ENCODE measurements around the gene AVPI1.
"Not testable (repeated sequence)": the region's sequence is repeated elsewhere in the genome, so short reads cannot be mapped to it uniquely, and the experiment has no call there.

Gene AVPI1

GRCh38 chr10:97682042-97682441 is 5.0 kb downstream of the AVPI1 start:
- no peak for DNase-seq

- DNase-seq: no peak
Measured at GRCh38 chr10:97679594-97679993, 7.4 kb downstream of the AVPI1 start.

DNA sequence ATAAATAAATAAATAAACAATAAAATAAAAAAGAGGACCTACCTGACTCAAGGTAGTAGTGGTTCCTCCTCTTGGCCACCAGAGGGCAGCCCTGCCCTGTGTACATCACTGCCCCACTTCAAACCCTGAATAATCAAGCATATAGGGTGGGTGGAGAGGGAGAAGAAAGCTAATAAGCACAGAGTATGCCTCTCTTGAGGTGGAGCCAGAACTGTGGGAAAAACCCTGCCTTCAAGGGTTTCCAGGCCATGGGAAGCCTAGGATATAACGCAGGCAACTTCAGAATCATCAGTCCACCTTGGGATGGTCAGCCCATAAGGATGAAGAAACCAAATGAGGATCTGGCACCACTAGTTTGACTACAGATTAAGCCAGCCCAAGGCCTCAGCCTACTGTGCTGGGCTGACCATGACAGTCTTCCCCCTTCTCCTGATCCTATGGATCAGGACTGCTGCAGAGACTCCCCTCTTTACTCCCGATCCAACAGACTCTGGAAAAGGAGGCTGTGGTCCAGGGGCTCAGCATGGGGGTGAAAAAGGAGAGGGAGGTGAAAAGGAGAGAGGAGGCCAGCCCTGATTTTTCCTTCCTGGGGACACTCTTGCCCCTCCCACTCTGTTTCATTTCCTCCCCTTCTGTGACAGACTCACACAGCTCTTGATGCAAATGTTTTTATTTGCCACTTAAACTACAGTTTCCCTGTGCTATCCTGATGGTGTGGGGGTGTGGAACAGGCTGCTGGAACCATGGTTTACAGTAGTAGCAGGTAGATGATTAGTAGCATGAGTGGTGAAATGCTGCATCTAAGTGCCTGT is 10.1 kb downstream of the AVPI1 start:
- DNase-seq: peak; percentile 25

DNA sequence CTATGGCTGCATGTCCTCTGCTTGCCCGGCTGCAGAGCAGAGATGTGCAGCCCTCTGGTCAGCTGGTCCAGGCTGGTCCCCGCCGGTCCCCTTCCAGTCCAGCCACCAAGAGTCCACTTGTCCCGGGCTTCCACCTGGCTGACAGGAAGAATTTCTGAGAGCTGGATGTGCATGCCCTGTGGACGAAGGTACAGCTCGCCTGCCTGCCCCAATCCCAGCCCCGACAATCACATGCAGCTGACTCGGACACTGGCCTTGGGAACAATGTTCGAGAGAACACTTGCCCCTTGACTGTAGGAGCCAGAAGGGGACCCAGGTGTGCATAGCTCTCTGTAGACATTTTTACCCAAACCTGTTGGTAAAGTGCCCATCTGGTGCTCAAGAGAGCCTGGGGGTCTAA is 11.8 kb downstream of the AVPI1 start:
- no peak for DNase-seq

DNA sequence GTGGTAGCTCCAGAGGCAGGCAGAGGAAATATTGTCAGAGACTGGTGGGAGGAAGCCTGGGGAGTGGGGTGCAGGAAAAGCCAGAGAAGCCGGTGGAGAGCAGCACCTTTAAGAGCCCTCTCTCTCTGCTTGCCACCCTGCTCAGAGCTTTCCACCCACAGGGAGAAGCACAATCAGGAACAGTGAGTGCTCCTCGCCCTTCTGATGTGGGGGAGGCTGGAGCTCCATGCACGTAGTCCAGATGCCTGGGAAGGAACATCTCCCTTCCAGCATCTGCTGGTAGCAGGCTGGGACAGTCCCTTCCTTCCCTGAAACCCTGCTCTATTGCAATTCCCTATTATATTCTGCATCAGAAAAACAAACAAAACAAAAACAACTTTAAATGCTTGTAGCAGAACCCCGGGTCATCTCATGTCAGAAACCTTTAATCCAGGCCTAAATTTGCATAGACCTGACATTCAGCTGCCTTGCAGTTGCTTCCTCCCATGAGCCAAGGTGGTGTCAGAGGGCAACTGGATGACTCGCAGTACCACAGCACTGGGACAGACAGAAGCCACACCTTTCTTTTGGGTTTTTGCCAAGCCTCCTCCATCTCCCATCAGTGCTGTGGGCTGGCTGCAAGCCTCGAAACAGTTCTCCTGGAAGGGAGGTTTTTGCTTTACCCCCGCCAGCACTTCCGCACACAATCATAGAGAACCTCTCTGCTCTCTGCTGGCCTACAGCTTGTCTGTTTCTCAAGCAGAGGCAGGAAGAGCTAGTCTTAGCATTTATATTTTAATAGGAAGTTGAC is 13.1 kb downstream of the AVPI1 start:
- no peak for DNase-seq

- DNase-seq: no peak
Measured at GRCh38 chr10:97669571-97669970, 17.5 kb downstream of the AVPI1 start.

DNA sequence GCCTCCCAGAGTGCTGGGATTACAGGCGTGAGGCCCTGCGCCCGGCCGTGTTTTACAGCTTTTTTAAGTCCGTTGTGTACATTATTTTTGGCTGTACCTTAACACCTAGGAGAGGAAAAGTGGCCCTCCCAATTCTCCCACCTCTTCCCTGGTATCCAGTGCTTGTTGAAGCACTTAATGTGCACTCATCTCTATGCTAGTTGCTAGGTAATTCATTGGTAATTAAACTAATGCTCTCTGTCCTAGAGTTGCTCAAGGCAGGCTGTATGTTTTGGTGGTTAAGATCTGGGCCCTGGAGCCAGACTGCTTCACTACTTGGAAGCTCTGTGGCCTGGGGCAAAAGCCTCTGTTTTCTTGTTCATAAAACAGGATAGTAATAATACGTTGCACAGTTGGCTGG is 19.6 kb downstream of the AVPI1 start:
- DNase-seq: no peak

DNA sequence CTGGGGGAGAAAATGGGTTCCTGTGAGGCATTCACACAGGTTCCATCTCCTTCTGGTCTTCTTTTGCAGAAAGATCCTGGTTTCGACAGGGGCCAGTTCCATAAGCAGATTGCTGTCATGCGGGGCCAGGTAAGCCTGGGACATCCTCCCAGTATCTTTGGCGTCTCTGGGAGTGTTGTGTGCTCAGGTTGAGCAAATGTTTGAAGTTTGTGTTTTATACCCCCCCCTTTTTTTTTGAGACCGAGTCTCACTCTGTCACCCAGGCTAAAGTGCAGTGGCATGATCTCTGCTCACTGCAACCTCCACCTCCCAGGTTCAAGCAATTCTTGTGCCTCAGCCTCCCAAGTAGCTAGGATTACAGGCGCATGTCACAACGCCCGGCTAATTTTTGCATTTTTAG is 20.0 kb downstream of the AVPI1 start:
- no peak for DNase-seq

- DNase-seq: no peak
Measured at GRCh38 chr10:97664282-97664850, 22.7 kb downstream of the AVPI1 start.

DNA sequence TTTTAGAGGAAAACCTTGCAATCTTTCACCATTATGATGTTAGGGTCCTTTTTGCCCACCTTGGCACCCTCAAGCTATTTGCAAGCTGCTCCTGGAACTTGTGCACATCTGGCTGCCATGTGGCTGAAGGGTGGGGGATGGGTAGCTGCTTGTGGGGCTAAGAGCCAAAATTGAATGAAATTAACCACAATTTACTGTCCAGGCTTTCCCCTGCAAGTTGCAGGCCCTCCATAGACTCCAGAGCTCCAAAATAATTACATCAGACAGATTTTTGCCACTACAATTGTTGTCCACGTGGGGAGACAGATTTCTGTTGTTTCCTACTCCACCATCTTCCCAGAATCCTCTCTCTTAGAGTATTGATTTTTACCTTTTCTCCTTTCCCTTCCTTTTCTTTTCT is 27.5 kb downstream of the AVPI1 start:
- no peak for DNase-seq

DNA sequence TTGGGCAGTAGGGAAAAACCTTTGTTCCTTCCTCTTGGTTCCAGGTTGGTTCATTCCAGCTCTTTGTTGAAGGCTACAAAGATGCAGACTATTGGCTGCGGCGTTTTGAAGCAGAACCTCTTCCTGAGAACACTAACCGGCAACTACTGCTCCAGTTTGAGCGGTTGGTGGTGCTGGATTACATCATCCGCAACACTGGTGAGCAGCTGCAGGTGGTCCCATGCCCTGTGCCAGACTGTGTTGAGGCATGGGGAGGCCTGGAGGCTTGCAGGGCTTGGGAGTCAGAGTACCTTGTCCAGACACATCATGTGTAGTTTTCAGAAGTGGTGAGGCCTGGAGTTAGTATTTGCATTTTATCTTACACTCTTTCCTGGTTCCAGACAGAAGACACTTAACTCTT is 30.3 kb downstream of the AVPI1 start:
- DNase-seq: no peak

- DNase-seq: no peak
Measured at GRCh38 chr10:97651773-97652172, 35.3 kb downstream of the AVPI1 start.

DNA sequence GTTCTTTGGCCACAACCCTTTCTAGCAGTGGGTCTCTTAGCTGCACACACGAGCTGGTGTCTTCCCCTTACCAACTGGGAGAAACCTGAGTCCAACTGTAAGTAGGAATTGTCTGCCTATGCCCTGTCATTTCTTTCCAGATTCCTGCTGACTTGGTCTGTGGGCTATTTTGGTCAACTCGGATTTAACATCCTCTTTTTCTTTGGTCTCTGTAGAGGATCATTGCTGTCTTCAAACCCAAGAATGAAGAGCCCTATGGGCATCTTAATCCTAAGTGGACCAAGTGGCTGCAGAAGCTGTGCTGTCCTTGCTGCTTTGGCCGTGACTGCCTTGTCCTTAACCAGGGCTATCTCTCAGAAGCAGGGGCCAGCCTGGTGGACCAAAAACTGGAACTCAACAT is 36.3 kb downstream of the AVPI1 start:
- no peak for DNase-seq

GRCh38 chr10:97649405-97649750 is 37.7 kb downstream of the AVPI1 start:
- not testable (repeated sequence) for DNase-seq

GRCh38 chr10:97648562-97649404 is 38.3 kb downstream of the AVPI1 start:
- no peak for DNase-seq

- DNase-seq: no peak
Measured at GRCh38 chr10:97647556-97647955, 39.5 kb downstream of the AVPI1 start.

GRCh38 chr10:97644936-97645335 is 42.1 kb downstream of the AVPI1 start:
- no peak for DNase-seq

- no peak for DNase-seq
Measured at GRCh38 chr10:97643441-97643985, 43.5 kb downstream of the AVPI1 start.

GRCh38 chr10:97642471-97643159 is 44.4 kb downstream of the AVPI1 start:
- DNase-seq: not testable (repeated sequence)

- DNase-seq: no peak
Measured at GRCh38 chr10:97640868-97641811, 45.9 kb downstream of the AVPI1 start.

All from NCI-H2029 (cell line).